OCI-LY1 (cell line): Measurements from ENCODE around the gene SLC33A1.

Experiments used
- EZH2 ChIP-seq: fragments of 200-600 bp; sonication (generic), shearing (Covaris generic); IDR thresholded peaks from 2 replicates; pipeline ENCODE4 v1.8.0; 2017; ENCODE audit warnings: borderline replicate concordance, mixed run types, mild to moderate bottlenecking, antibody characterized with exemption, low read length, moderate library complexity, mixed read lengths
- TF ChIP-seq, protein P1 (sequence below): fragments of 200-600 bp; sonication (generic), shearing (Covaris generic); IDR thresholded peaks from 2 replicates; pipeline ENCODE4 v1.5.1; 2017; ENCODE audit warnings: mild to moderate bottlenecking, antibody characterized with exemption, low read length, moderate library complexity, mixed read lengths

DNA sequence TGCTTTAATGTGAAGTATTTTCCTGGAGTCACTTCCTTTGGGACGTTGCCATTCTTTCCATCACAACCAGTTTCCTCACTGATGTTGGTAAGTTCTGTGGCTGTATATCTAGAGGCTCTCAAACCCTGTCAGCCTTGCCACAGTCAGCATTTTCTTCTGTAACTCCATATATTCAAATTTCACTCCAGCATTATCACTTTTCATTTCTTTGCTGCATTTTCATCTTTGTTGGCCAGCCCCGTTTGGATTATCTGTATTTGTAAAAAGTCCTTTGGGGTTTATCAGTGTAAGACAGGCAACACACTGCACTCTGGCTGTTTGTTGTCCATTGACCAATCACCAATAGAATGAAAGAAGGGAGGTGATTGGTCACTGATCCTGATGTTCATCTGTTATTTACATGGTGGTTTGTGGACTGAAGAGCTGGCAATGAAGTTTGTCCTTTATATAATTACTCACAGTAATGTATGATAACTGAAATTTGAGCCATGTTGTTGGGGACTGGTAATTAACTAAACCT, 36.5 kb upstream of the SLC33A1 start:
- TF ChIP-seq EZH2: no peak
- TF ChIP-seq, protein P1, sequence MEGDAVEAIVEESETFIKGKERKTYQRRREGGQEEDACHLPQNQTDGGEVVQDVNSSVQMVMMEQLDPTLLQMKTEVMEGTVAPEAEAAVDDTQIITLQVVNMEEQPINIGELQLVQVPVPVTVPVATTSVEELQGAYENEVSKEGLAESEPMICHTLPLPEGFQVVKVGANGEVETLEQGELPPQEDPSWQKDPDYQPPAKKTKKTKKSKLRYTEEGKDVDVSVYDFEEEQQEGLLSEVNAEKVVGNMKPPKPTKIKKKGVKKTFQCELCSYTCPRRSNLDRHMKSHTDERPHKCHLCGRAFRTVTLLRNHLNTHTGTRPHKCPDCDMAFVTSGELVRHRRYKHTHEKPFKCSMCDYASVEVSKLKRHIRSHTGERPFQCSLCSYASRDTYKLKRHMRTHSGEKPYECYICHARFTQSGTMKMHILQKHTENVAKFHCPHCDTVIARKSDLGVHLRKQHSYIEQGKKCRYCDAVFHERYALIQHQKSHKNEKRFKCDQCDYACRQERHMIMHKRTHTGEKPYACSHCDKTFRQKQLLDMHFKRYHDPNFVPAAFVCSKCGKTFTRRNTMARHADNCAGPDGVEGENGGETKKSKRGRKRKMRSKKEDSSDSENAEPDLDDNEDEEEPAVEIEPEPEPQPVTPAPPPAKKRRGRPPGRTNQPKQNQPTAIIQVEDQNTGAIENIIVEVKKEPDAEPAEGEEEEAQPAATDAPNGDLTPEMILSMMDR: no peak
